H9 (cell line): Measurements from ENCODE around the gene RPS21. TPM values are rescaled to one million over a fixed set of nuclear protein-coding genes. Genes with fewer than 3 reads are reported as not detected.

Experiments used
- DNase-seq: peaks from one replicate; pipeline ENCODE4 v3.0.0-alpha.2; 2017
- H2AFZ ChIP-seq: one replicate; pipeline ENCODE4 v1.6.1; 2013; ENCODE audit warnings: mild to moderate bottlenecking, low read length, control low read depth, moderate library complexity
- H2AK5ac ChIP-seq: 2 replicates; pipeline ENCODE4 v1.6.1; 2013; ENCODE audit warnings: low read length, control low read depth, mixed read lengths; ENCODE audit not compliant: insufficient read length
- H2BK120ac ChIP-seq: one replicate; pipeline ENCODE4 v1.6.1; 2013; ENCODE audit warnings: low read depth, mild to moderate bottlenecking, low read length, control low read depth, inconsistent platforms; ENCODE audit not compliant: poor library complexity, severe bottlenecking
- H2BK12ac ChIP-seq: 2 replicates; pipeline ENCODE4 v1.6.1; 2013; ENCODE audit warnings: low read length, control low read depth, mixed read lengths, low read depth; ENCODE audit not compliant: insufficient read length
- H2BK15ac ChIP-seq: 2 replicates; pipeline ENCODE4 v1.6.1; 2013; ENCODE audit warnings: low read depth, low read length, control low read depth
- H2BK20ac ChIP-seq: one replicate; pipeline ENCODE4 v1.6.1; 2013; ENCODE audit warnings: low read depth, mild to moderate bottlenecking, low read length, control low read depth, inconsistent platforms; ENCODE audit not compliant: poor library complexity, severe bottlenecking
- H2BK5ac ChIP-seq: 2 replicates; pipeline ENCODE4 v1.6.1; 2013; ENCODE audit warnings: low read length, control low read depth, mixed read lengths; ENCODE audit not compliant: insufficient read length
- H3K14ac ChIP-seq: 2 replicates; pipeline ENCODE4 v1.6.1; 2013; ENCODE audit warnings: low read length, control low read depth; ENCODE audit not compliant: insufficient read depth
- H3K18ac ChIP-seq: 2 replicates; pipeline ENCODE4 v1.6.1; 2013; ENCODE audit warnings: low read depth, mild to moderate bottlenecking, mixed read lengths, low read length, control low read depth; ENCODE audit not compliant: insufficient read length
- H3K23ac ChIP-seq: 2 replicates; pipeline ENCODE4 v1.6.1; 2013; ENCODE audit warnings: low read length, control low read depth, mixed read lengths, low read depth; ENCODE audit not compliant: insufficient read length
- H3K23me2 ChIP-seq: 2 replicates; pipeline ENCODE4 v1.6.1; 2013; ENCODE audit warnings: low read depth, mild to moderate bottlenecking, mixed read lengths, low read length, control low read depth; ENCODE audit not compliant: insufficient read length, poor library complexity, severe bottlenecking
- H3K27ac ChIP-seq: 2 replicates; pipeline ENCODE4 v1.5.1; 2013; ENCODE audit warnings: low read length, control low read depth, mixed read lengths, low read depth; ENCODE audit not compliant: insufficient read length
- H3K27me3 ChIP-seq: 2 replicates; pipeline ENCODE4 v1.6.1; 2013; ENCODE audit warnings: low read length, control low read depth, inconsistent platforms; ENCODE audit not compliant: insufficient read depth
- H3K4ac ChIP-seq: 2 replicates; pipeline ENCODE4 v1.6.1; 2013; ENCODE audit warnings: low read depth, mild to moderate bottlenecking, control low read depth, inconsistent platforms, low read length, moderate library complexity
- H3K4me1 ChIP-seq: 2 replicates; pipeline ENCODE4 v1.6.1; 2013; ENCODE audit warnings: low read length, control low read depth, inconsistent platforms; ENCODE audit not compliant: insufficient read depth
- H3K4me2 ChIP-seq: 2 replicates; pipeline ENCODE4 v1.6.1; 2013; ENCODE audit warnings: low read length, control low read depth, mixed read lengths; ENCODE audit not compliant: insufficient read length, insufficient read depth
- H3K56ac ChIP-seq: 2 replicates; pipeline ENCODE4 v1.6.1; 2013; ENCODE audit warnings: low read depth, mild to moderate bottlenecking, mixed read lengths, low read length, control low read depth; ENCODE audit not compliant: insufficient read length
- H3K79me1 ChIP-seq: 2 replicates; pipeline ENCODE4 v1.6.1; 2013; ENCODE audit warnings: low read depth, mild to moderate bottlenecking, moderate library complexity, low read length, control low read depth, inconsistent platforms; ENCODE audit not compliant: insufficient read depth, poor library complexity, severe bottlenecking
- H3K79me2 ChIP-seq: 2 replicates; pipeline ENCODE4 v1.6.1; 2013; ENCODE audit warnings: low read length, control low read depth, inconsistent platforms; ENCODE audit not compliant: insufficient read depth
- H3K9ac ChIP-seq: 2 replicates; pipeline ENCODE4 v1.6.1; 2013; ENCODE audit warnings: low read length, control low read depth, mixed read lengths; ENCODE audit not compliant: insufficient read length; ENCODE audit errors: extremely low read depth
- H3K9me3 ChIP-seq: one replicate; pipeline ENCODE4 v1.6.1; 2013; ENCODE audit warnings: low read depth, low read length, inconsistent platforms; ENCODE audit not compliant: control insufficient read depth
- H3T11ph ChIP-seq: one replicate; pipeline ENCODE4 v1.6.1; 2013; ENCODE audit warnings: mild to moderate bottlenecking, low read length, control low read depth, inconsistent platforms
- H4K20me1 ChIP-seq: one replicate; pipeline ENCODE4 v1.6.1; 2013; ENCODE audit not compliant: control insufficient read depth, insufficient read length, insufficient read depth
- H4K5ac ChIP-seq: 2 replicates; pipeline ENCODE4 v1.6.1; 2013; ENCODE audit warnings: low read depth, mild to moderate bottlenecking, mixed read lengths, low read length, control low read depth; ENCODE audit not compliant: insufficient read length
- H4K8ac ChIP-seq: replicated peaks from 2 replicates; pipeline ENCODE4 v1.6.1; 2013; ENCODE audit warnings: low read length, control low read depth, mixed read lengths, low read depth; ENCODE audit not compliant: insufficient read length
- H4K91ac ChIP-seq: 2 replicates; pipeline ENCODE4 v1.6.1; 2013; ENCODE audit warnings: low read depth, mild to moderate bottlenecking, moderate library complexity, mixed read lengths, low read length, control low read depth; ENCODE audit not compliant: insufficient read length
- H3K27ac Mint-ChIP-seq, 3 experiments: 2 replicates in 2 of 3; 3 replicates in 1 of 3; pipeline ENCODE4 v1.8.0; 2020 to 2021; ENCODE audit warnings: mixed read lengths in 3 of 3, mild to moderate bottlenecking in 1 of 3, moderate library complexity in 1 of 3
- H3K27me3 Mint-ChIP-seq: 2 replicates; pipeline ENCODE4 v1.8.0; 2021; ENCODE audit warnings: low read depth, mild to moderate bottlenecking, moderate library complexity, mixed read lengths
- H3K36me3 Mint-ChIP-seq, 3 experiments: 2 replicates in 2 of 3; 3 replicates in 1 of 3; pipeline ENCODE4 v1.8.0; 2020 to 2021; ENCODE audit warnings: low read depth in 3 of 3, mixed read lengths in 3 of 3; ENCODE audit not compliant: insufficient read depth in 1 of 3
- H3K4me1 Mint-ChIP-seq, 2 experiments: 2 replicates each; pipeline ENCODE4 v1.8.0; 2020; ENCODE audit warnings: mixed read lengths in 2 of 2
- H3K4me3 Mint-ChIP-seq, 2 experiments: 2 replicates in 1 of 2; 3 replicates in 1 of 2; pipeline ENCODE4 v1.8.0; 2020 to 2021; ENCODE audit warnings: mild to moderate bottlenecking in 2 of 2, mixed read lengths in 2 of 2, moderate library complexity in 1 of 2
- H3K9me3 Mint-ChIP-seq, 2 experiments: 2 replicates in 1 of 2; 3 replicates in 1 of 2; pipeline ENCODE4 v1.8.0; 2020; ENCODE audit warnings: mild to moderate bottlenecking in 2 of 2, mixed read lengths in 2 of 2, moderate library complexity in 1 of 2
- CTCF ChIP-seq: fragments of 200-600 bp; sonication (generic); conservative IDR thresholded peaks from 3 replicates; pipeline ENCODE4 v1.8.0; 2021; ENCODE audit warnings: antibody characterized with exemption, mild to moderate bottlenecking
- WGBS: extraction: QIAGEN DNeasy Blood & Tissue Kit; methylation state at CpG from one replicate; pipeline ENCODE4 v1.1.7; 2013; ENCODE audit warnings: missing lambda C conversion rate, low lambda C conversion rate, mixed read lengths; ENCODE audit not compliant: insufficient read length; ENCODE audit errors: extremely low coverage; 5-methylcytosine and 5-hydroxymethylcytosine counted together
- total RNA-seq: library from RNA; stranded (reverse); gene quantifications from 2 replicates; pipeline ENCODE4 v1.2.1, GENCODE V29; 2021

Gene RPS21
- total RNA-seq, 1 experiment from 2014 or later, result 1,715 TPM

DNA sequence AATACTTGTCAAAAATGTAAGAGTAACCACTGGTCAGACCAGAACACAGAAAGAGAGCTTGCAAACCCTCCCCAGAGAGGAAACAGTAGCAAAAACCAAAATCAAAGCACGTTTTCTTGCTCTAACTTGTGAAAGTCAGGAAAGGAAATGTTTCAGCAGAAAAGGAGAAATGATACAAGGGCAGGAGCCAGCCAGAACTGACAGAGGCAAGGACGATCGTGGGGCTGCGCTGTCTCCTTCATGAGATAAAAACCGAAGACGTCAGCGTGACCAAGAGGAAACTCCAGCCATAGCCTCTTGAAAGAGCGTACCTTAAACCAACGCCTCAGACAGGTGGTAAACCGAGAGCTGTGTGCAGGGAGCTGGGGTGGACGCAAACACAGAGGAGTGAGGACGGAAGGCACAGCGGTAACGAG is 47.2 kb upstream of the RPS21 start:
- Mint-ChIP-seq H3K4me3 (no peak overlapping the region), H3K27ac (peak overlapping the region; percentile 27 to 86 (median 73); a peak in 5 of 7 replicates), H3K27me3 (no peaks in the 10 kb centered on the region), H3K36me3 (peaks cover 22 to 80% (median 80%) of the 10 kb centered on the region in 3 experiments; a peak in 6 of 7 replicates), H3K4me1 (no peaks in the 10 kb centered on the region), H3K9me3 (no peaks in the 10 kb centered on the region)
- Histone ChIP-seq H2AK5ac (no peak overlapping the region), H4K5ac (no peak overlapping the region), H4K8ac (no peak overlapping the region), H3K9ac (no peak overlapping the region), H2BK15ac (no peak overlapping the region), H3K4me1 (no peaks in the 10 kb centered on the region), H3K27ac (no peak overlapping the region), H3K4me2 (no peak overlapping the region), H2BK5ac (no peak overlapping the region), H2AFZ (no peak overlapping the region), H3T11ph (no peak overlapping the region), H4K20me1 (peaks cover 3% of the 10 kb centered on the region), H3K18ac (no peak overlapping the region), H3K4ac (no peak overlapping the region), H3K56ac (no peak overlapping the region), H3K14ac (no peak overlapping the region), H2BK120ac (no peak overlapping the region), H2BK20ac (no peak overlapping the region), H4K91ac (no peak overlapping the region), H3K27me3 (no peaks in the 10 kb centered on the region), H3K23ac (no peak overlapping the region), H2BK12ac (no peak overlapping the region), H3K79me2 (no peaks in the 10 kb centered on the region), H3K9me3 (no peaks in the 10 kb centered on the region), H3K23me2 (no peaks in the 10 kb centered on the region), H3K79me1 (no peaks in the 10 kb centered on the region)
- no CpG with 5 or more reads among the region's 14 CpGs for WGBS
- no peak for TF ChIP-seq CTCF
- no peak for DNase-seq
